Neuronal stem cell (in vitro differentiated cells): Measurements from ENCODE around the gene DCP2.

Experiments used
- DNase-seq: peaks from one replicate; pipeline ENCODE4 v3.0.0-alpha.2; 2013; ENCODE audit warnings: low spot score
- H2AFZ ChIP-seq: one replicate; pipeline ENCODE4 v1.6.1; 2013; ENCODE audit warnings: mild to moderate bottlenecking, low read length, inconsistent platforms
- H2AK5ac ChIP-seq: 2 replicates; pipeline ENCODE4 v1.6.1; 2013; ENCODE audit warnings: low read depth, mild to moderate bottlenecking, inconsistent platforms, low read length, moderate library complexity, mixed read lengths
- H2BK120ac ChIP-seq: 2 replicates; pipeline ENCODE4 v1.6.1; 2013; ENCODE audit warnings: low read depth, mild to moderate bottlenecking, inconsistent platforms, low read length, moderate library complexity, mixed read lengths
- H2BK12ac ChIP-seq: one replicate; pipeline ENCODE4 v1.6.1; 2013; ENCODE audit warnings: low read length, inconsistent platforms
- H2BK15ac ChIP-seq: 2 replicates; pipeline ENCODE4 v1.6.1; 2013; ENCODE audit warnings: mild to moderate bottlenecking, low read length, inconsistent platforms, mixed read lengths
- H2BK5ac ChIP-seq: one replicate; pipeline ENCODE4 v1.6.1; 2013; ENCODE audit warnings: inconsistent platforms, mild to moderate bottlenecking, low read length, moderate library complexity
- H3K14ac ChIP-seq: one replicate; pipeline ENCODE4 v1.6.1; 2013; ENCODE audit warnings: low read length, inconsistent platforms
- H3K18ac ChIP-seq: 2 replicates; pipeline ENCODE4 v1.6.1; 2013; ENCODE audit warnings: low read length, inconsistent platforms
- H3K23ac ChIP-seq: 2 replicates; pipeline ENCODE4 v1.6.1; 2013; ENCODE audit warnings: low read depth, mild to moderate bottlenecking, mixed read lengths, low read length, inconsistent platforms; ENCODE audit not compliant: poor library complexity
- H3K27ac ChIP-seq: replicated peaks from 3 replicates; pipeline ENCODE4 v1.5.1; 2013; ENCODE audit warnings: low read length, inconsistent platforms
- H3K27me3 ChIP-seq, 3 experiments: 2 replicates each; pipeline ENCODE4 v1.6.1; 2013; ENCODE audit warnings: low read length in 3 of 3, mild to moderate bottlenecking in 2 of 3, inconsistent platforms in 1 of 3, low read depth in 1 of 3, mixed read lengths in 1 of 3, moderate library complexity in 1 of 3; ENCODE audit not compliant: control insufficient read depth in 3 of 3, insufficient read depth in 3 of 3
- H3K36me3 ChIP-seq, 2 donors: replicated peaks in 1 of 2; 2 replicates each; pipeline ENCODE4 v1.6.1; 2013; ENCODE audit warnings: low read length in 2 of 2; ENCODE audit not compliant: control insufficient read depth in 2 of 2, insufficient read depth in 2 of 2
- H3K4ac ChIP-seq: 2 replicates; pipeline ENCODE4 v1.6.1; 2013; ENCODE audit warnings: inconsistent platforms, mild to moderate bottlenecking, low read length, moderate library complexity
- H3K4me1 ChIP-seq, 2 donors: 1 replicate in 1 of 2; 2 replicates in 1 of 2; pipeline ENCODE4 v1.6.1; 2013; ENCODE audit warnings: low read length in 2 of 2, low read depth in 1 of 2; ENCODE audit not compliant: control insufficient read depth in 2 of 2, insufficient read depth in 1 of 2
- H3K4me2 ChIP-seq: one replicate; pipeline ENCODE4 v1.6.1; 2013; ENCODE audit warnings: mild to moderate bottlenecking, low read length, inconsistent platforms; ENCODE audit not compliant: insufficient read depth, poor library complexity, severe bottlenecking
- H3K4me3 ChIP-seq, 2 donors: 2 replicates each; pipeline ENCODE4 v1.5.1; 2013; ENCODE audit warnings: low read length in 2 of 2, mild to moderate bottlenecking in 2 of 2, inconsistent platforms in 1 of 2, moderate library complexity in 1 of 2
- H3K79me1 ChIP-seq: one replicate; pipeline ENCODE4 v1.6.1; 2013; ENCODE audit warnings: low read depth, mild to moderate bottlenecking, inconsistent platforms, low read length, moderate library complexity
- H3K9ac ChIP-seq: one replicate; pipeline ENCODE4 v1.6.1; 2013; ENCODE audit warnings: mild to moderate bottlenecking, low read depth, low read length, inconsistent platforms; ENCODE audit not compliant: poor library complexity
- H3K9me3 ChIP-seq, 2 donors: replicated peaks in 1 of 2; 2 replicates each; pipeline versions ENCODE3 to v1.6.1; 2013; ENCODE audit warnings: low read length in 2 of 2, mild to moderate bottlenecking in 2 of 2, inconsistent platforms in 1 of 2, low read depth in 1 of 2, mixed read lengths in 1 of 2, moderate library complexity in 1 of 2; ENCODE audit not compliant: control insufficient read depth in 2 of 2, insufficient read depth in 1 of 2
- H4K8ac ChIP-seq: one replicate; pipeline ENCODE4 v1.6.1; 2013; ENCODE audit warnings: low read depth, mild to moderate bottlenecking, inconsistent platforms, low read length, moderate library complexity
- H4K91ac ChIP-seq: one replicate; pipeline ENCODE4 v1.6.1; 2013; ENCODE audit warnings: low read length, low read depth, mild to moderate bottlenecking, inconsistent platforms; ENCODE audit not compliant: poor library complexity
- WGBS, 2 donors: extraction: QIAGEN DNeasy Blood & Tissue Kit; methylation state at CpG; one replicate each; pipeline ENCODE4 v1.1.7; 2013; ENCODE audit warnings: missing lambda C conversion rate in 2 of 2, mixed read lengths in 1 of 2; ENCODE audit not compliant: insufficient read length in 2 of 2, insufficient replicate concordance in 1 of 2; ENCODE audit errors: extremely low coverage in 2 of 2; 5-methylcytosine and 5-hydroxymethylcytosine counted together

Gene DCP2

GRCh38 chr5:113039229-113039933 lies 62.8 kb downstream of the DCP2 start:
- H3K18ac ChIP-seq: no peak overlapping the region
- no peak overlapping the region for H2AK5ac ChIP-seq
- no peaks in the 10 kb centered on the region for H3K36me3 ChIP-seq
- H2AFZ ChIP-seq: no peak overlapping the region
- H3K79me1 ChIP-seq: no peaks in the 10 kb centered on the region
- no peaks in the 10 kb centered on the region for H3K9me3 ChIP-seq
- no CpG with 5 or more reads among the region's 14 CpGs for WGBS, 2 donors
- H4K91ac ChIP-seq: no peak overlapping the region
- no peak overlapping the region for H3K4me2 ChIP-seq
- H3K27me3 ChIP-seq: no peaks in the 10 kb centered on the region
- H4K8ac ChIP-seq: no peak overlapping the region
- no peak overlapping the region for H3K9ac ChIP-seq
- no peak overlapping the region for H3K4ac ChIP-seq
- no peak overlapping the region for H2BK12ac ChIP-seq
- H3K14ac ChIP-seq: no peak overlapping the region
- peaks cover 0 to 4% of the 10 kb centered on the region in 2 donors for H3K4me1 ChIP-seq
- H2BK5ac ChIP-seq: no peak overlapping the region
- H3K27ac ChIP-seq: no peak overlapping the region
- no peak overlapping the region for H3K23ac ChIP-seq
- no peak overlapping the region for H3K4me3 ChIP-seq
- H2BK120ac ChIP-seq: no peak overlapping the region
- no peak for DNase-seq
- H2BK15ac ChIP-seq: no peak overlapping the region

- Histone ChIP-seq H2BK120ac (no peak overlapping the region), H3K4me2 (no peak overlapping the region), H3K27ac (no peak overlapping the region), H3K4me3 (no peak overlapping the region), H2AFZ (no peak overlapping the region), H2BK5ac (no peak overlapping the region), H2BK15ac (no peak overlapping the region), H4K8ac (no peak overlapping the region), H3K36me3 (no peaks in the 10 kb centered on the region), H4K91ac (no peak overlapping the region), H3K4me1 (peaks cover 0 to 2% of the 10 kb centered on the region in 2 donors), H3K4ac (no peak overlapping the region), H3K79me1 (no peaks in the 10 kb centered on the region), H3K14ac (no peak overlapping the region), H3K9ac (no peak overlapping the region), H2AK5ac (no peak overlapping the region), H3K9me3 (no peaks in the 10 kb centered on the region), H3K23ac (peak overlapping the region; percentile 36), H3K27me3 (no peaks in the 10 kb centered on the region), H3K18ac (no peak overlapping the region), H2BK12ac (no peak overlapping the region)
- WGBS, 2 donors: no CpG with 5 or more reads among the region's 4 CpGs
- DNase-seq: no peak
These were observed 63.3 kb downstream of the DCP2 start for GRCh38 chr5:113039934-113040285.

- Histone ChIP-seq H3K4me1 (peaks cover 0 to 2% of the 10 kb centered on the region in 2 donors), H3K27ac (no peak overlapping the region), H3K23ac (no peak overlapping the region), H3K9ac (no peak overlapping the region), H2BK5ac (no peak overlapping the region), H2BK15ac (no peak overlapping the region), H2BK120ac (no peak overlapping the region), H3K9me3 (no peaks in the 10 kb centered on the region), H2BK12ac (no peak overlapping the region), H3K27me3 (no peaks in the 10 kb centered on the region), H4K91ac (no peak overlapping the region), H3K18ac (no peak overlapping the region), H3K4me3 (no peak overlapping the region), H3K4ac (no peak overlapping the region), H3K36me3 (no peaks in the 10 kb centered on the region), H3K4me2 (no peak overlapping the region), H2AK5ac (no peak overlapping the region), H2AFZ (no peak overlapping the region), H3K14ac (no peak overlapping the region), H4K8ac (no peak overlapping the region), H3K79me1 (no peaks in the 10 kb centered on the region)
- DNase-seq: no peak
- WGBS, 2 donors: no CpG with 5 or more reads among the region's 6 CpGs
These were observed 64.2 kb downstream of the DCP2 start for GRCh38 chr5:113040672-113041260.

- no peak overlapping the region for H2BK5ac ChIP-seq
- no peak overlapping the region for H4K8ac ChIP-seq
- H3K14ac ChIP-seq: no peak overlapping the region
- H2BK12ac ChIP-seq: no peak overlapping the region
- no peak overlapping the region for H3K23ac ChIP-seq
- H2BK120ac ChIP-seq: no peak overlapping the region
- H3K4me1 ChIP-seq: peaks cover 0 to 2% of the 10 kb centered on the region in 2 donors
- no peak overlapping the region for H3K4me3 ChIP-seq
- no peak overlapping the region for H2BK15ac ChIP-seq
- no peaks in the 10 kb centered on the region for H3K9me3 ChIP-seq
- H3K36me3 ChIP-seq: peaks cover 0 to 9% of the 10 kb centered on the region in 2 donors
- H3K27ac ChIP-seq: no peak overlapping the region
- WGBS, 2 donors: no CpG with 5 or more reads among the region's 4 CpGs
- H3K4me2 ChIP-seq: no peak overlapping the region
- no peak for DNase-seq
- H4K91ac ChIP-seq: no peak overlapping the region
- H3K27me3 ChIP-seq: no peaks in the 10 kb centered on the region
- H3K9ac ChIP-seq: no peak overlapping the region
- no peaks in the 10 kb centered on the region for H3K79me1 ChIP-seq
- H3K4ac ChIP-seq: no peak overlapping the region
- no peak overlapping the region for H3K18ac ChIP-seq
- H2AFZ ChIP-seq: no peak overlapping the region
- H2AK5ac ChIP-seq: no peak overlapping the region
These were observed 66.1 kb downstream of the DCP2 start for GRCh38 chr5:113042491-113043243.
